DMS53 (cell line): Measurements from ENCODE around the gene APP.

Experiments
- DNase-seq: peaks from one replicate; lab custom pipeline; 2025; lab: John Stamatoyannopoulos, UW

Gene APP

DNA sequence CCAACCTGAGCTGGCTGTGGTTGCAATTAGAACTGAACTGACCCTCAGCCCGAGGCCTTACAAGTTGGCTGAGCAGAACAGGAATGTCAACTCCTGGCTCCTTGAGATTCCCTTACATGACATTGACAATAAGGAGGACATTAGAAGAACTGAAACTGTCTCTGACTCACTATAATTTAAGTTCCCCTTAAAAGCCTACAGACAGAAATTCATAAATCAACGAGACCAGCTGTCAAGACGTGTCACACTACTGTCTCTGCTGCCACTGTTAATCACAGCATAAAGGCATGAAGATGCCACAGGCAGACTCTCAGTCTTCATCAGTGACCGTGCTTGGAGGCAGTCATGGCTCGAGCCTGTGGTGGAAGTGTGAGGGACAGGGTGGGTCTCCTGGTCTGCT, 267.0 kb downstream of the APP start:
- no peak for DNase-seq

DNA sequence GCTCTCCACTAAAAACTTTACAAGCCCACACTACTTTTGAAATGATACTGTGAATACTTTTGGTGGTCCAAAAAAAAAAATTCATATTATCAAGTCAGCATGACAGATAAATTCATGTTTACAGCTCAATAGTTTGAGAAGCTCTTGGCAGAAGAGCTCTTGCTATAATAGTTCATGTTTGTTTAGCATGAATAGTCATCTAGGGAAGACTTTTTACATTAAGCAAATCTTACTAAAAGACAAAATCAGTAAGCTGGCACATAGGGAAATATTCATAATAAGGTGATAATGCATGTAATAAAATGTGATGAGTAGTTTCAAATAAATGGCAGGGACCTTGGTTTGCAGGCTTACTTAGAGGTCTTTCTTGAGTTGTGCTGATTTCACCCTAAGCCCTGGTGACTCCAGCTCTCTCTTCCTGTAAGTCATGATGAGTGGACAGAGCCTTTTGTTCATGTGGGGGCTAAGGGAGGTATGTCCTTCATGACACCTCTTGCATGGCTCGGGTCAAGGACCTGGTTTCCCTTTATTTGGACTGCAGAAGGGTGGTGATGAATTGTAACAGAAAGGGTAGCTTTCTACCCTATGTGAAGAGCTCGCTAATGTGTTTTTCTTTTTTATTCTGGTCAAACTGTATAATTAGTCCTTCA, 269.1 kb downstream of the APP start:
- no peak for DNase-seq

DNA sequence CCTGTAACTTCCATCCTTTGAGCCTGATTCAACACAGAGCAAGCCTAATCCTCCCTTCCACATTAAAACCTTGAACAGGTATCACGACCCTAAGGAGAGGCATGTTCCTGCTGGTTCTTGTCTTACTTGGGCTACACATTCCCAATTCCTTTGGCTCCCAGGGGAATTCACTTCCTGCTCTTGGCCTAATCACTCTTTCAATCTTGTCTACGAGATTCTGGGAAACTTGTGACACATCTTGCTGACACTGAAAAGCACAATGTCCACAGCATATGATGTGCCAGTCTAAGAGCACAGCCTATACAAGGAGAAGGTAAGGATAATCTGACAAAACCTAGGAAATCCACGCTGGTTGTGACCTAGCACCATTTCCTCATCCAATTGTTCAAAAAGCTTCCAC, 271.9 kb downstream of the APP start:
- DNase-seq = no peak

DNA sequence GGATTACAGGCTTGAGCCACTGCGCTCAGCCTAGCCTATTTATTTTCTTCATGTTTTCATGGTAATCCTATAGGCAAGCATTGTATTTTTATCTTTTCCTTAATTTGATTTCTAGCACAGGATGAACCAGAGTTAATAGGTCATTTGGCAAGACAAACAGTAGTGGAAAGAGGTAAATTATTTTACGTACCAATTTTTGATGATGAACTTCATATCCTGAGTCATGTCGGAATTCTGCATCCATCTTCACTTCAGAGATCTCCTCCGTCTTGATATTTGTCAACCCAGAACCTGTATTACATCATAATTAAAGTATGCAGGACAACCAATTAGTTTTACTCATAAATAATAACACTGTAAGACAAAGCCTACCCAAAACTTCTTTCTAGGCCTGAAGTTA, 273.2 kb downstream of the APP start:
- DNase-seq = no peak

DNA sequence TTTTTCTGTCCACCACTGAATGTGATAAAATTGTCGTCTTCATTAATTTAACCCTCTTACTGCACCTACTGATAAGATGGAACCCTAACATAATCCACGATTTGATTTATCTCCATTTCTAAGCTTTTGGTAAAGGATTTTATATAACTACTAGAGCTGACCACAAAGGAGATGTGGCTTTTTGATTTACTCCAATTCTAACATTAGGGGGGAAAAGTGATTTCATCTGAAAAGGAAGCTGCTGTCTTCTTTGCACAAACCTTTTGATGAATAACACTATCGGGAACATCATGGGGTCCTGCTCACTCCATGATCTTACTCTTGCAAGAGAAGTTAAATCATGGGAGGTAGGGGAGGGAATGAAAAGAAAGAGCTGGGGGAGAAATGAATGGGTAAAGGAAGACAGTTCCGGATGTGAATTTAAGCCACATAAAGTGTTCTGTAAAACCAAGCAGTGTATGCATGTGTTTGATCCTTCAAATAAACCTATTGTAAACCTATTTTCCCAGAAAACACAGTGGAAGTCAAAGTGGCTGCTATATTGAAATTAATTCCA, 274.0 kb downstream of the APP start:
- no peak for DNase-seq

DNA sequence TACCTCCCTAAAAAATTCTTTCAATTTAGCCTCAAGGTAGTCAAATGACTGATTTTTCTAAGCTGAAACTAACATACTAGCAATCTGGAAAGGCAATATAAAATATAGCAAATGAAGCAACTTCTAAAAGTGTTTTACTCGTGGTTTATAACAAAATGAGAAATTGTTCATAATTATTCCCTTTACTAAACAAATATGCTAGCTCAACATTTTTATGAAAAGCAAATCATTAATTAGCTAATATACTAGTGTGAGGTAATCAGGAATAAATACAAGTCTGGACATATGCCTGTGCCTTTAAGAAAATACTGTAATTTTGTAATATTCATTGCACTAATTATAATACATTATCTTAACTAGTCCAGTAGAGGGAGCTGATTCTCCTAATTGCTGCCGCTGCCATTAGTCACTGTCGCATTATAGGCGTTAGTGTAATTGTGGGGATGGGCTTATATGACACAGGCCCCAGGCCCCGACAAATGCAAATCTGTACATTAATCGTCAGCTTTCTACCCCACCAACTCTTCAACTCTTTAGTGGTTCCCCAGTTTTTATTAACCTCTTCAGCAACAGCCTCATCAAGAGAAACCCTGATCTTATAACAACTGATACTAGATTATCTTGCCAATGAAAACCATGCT, 274.9 kb downstream of the APP start:
- DNase-seq = peak; percentile 26

DNA sequence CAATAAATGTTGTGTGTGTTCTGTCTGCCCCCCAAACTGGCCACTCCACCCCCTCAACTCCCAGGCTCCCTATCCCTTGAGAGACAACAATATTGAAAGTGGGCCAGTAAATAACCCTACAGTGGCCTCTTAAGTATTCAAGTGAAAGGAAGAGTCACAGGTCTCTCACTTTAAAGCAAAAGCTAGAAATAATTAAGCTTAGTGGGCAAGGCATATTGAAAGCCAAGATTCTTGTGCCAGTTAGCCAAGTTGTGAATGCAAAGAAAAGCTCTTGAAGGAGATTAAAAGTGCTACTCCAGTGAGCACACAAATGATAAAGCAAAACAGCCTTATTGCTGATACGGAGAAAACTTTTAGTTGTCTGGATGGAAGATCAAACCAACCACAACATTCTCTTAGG, 277.4 kb downstream of the APP start:
- no peak for DNase-seq

DNA sequence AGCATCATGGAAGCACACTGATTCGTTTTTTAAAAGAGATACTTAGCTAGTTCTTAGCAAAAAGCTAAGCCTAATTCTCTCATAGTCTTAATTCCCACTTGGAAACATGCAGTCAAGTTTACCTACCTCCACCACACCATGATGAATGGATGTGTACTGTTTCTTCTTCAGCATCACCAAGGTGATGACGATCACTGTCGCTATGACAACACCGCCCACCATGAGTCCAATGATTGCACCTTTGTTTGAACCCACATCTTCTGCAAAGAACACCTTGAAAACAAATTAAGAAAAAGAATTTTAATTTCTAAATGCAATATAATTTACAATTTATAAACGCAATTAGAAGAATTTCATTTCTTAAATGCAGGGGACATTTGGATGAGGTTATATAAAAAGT, 279.0 kb downstream of the APP start:
- DNase-seq = no peak

DNA sequence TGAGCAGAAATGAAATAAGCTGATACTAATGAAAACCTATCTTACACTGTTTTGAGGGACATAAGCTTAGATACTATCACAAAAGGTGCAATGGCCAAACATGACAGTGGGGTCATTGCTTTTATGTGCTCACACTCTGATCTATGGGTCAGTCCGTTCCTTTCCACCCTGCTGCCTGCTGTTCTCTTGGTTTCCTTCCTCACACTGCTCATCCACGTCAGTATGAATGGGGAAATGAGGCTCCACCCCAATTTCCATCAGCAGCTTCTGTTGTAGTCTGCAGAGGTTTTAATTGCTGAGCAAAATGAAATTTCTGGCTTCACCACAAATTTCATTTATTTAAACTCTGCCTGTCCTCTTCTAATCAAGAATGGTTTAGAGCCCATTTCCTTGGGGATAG, 280.6 kb downstream of the APP start:
- DNase-seq = no peak

DNA sequence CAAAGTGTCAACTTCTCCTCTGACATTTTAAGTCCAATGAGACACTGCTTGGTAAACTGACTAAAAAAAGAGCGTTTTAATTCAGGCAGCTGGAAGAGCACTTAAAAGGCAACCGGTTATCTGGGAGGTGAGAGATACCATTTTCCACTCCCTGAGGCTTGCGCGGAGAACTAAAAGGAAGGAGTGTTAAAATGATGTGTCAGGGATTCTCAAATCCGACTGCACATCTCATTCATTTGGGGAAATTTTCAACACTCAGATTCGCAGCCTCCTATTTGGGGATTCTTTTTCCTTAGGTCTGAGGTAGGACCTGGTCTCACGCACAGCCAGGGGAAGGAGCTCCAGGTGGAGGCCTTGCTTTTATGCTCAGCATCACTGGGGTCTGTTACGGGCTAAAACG, 281.9 kb downstream of the APP start:
- DNase-seq = no peak

DNA sequence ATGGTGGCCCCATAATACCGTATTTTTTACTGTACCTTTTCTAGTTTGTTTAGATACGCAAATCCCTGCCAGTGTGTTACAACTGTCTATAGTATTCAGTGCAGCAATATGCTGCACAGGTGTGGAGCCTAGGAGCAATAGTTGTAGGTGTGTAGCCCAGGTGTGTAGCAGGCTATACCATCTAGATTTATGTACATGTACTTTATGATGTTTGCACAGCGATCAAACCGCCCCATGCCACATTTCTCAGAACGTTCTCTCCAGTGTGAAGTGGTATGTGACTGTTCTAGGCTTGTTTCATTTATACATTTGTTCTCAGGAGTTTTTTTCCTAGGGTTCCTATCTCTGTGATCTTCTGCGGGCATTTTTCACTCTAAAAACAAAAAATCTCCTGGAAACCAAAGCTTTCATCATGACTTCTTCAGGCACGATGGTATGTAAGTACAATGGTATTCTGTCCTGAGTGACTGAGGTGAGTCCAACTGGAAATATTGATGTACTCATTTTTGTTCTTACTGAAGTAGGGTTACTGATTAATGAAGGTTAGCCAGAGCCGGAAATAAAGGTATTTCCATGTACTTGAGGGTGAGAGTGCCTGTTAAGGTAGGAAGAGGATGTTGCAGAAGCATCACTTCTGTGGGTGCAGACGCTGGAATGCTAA, 282.8 kb downstream of the APP start:
- DNase-seq = peak; percentile 87

DNA sequence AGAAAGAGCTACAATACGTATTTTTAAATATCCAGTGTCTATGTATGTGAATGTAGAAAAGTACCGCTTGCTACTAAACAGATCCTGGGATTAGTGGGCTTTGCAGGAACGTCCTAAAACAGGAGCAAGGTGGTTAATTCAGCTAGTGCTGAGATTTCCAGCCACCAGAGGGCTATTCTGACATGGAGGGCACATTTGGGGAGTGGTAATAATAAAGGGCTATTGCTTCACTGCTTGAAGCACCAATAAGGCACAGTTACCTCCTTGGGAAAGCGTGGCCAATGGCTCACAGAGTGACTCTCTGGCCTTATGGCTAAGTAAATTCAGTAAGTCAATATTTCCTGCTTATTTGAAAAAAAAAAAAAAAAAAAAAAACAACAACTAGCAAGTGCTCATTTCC, 283.4 kb downstream of the APP start:
- DNase-seq = peak; percentile 50

DNA sequence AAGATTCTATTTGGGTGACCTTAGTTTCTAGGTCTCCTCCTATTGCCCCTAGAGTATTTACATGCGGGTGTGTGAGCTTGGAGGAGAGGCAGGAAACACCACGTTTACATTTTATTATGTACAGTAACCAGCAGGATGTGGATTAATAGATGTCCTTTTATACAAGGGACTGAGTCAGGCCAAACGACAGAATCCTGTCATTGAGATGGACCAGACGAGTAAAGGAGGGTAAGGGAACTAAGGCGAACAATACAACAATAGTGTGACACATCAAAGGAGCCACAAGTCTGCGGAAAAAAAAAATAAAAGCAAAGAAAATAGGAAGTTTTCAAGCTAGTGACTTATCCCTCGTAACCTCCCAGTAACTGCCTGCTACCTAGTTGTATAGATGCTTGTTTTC, 284.7 kb downstream of the APP start:
- no peak for DNase-seq

DNA sequence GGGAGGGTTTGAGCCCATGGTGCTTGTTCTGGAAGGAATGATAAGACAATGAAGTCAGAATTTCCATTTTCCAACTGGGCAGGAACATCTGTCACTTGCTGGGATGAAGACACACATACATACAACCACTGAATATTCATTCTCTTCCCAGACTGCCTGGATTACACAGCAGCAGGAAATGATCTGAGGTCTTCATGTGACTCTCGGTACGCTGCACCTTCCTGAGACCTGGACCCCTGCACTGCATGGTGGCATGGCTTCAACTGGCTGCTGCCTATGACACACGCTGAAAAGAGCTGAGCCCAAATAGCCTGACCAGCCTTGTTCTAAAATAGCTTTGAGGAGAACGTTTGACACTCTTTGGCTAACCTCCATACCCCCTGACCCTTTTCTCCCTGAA, 285.2 kb downstream of the APP start:
- DNase-seq = no peak

DNA sequence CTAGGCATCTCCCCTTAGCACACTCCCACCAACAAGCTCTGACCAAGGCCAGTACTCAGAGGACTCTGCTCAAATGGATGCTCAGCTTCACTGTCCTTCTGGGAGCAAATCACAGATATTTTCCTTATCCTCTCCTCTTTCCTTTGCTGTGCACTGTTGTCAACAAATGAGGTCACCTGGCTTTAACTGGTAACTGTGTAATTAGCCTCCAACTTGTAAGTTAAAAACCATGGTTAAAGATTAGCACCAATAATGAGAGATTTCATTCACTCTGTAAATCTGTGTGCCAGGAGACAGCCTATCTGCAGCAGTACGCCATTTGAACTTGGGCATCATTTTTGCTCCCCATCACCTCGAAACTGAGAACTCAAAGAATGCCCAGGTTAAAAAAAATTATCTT, 286.3 kb downstream of the APP start:
- DNase-seq = no peak

DNA sequence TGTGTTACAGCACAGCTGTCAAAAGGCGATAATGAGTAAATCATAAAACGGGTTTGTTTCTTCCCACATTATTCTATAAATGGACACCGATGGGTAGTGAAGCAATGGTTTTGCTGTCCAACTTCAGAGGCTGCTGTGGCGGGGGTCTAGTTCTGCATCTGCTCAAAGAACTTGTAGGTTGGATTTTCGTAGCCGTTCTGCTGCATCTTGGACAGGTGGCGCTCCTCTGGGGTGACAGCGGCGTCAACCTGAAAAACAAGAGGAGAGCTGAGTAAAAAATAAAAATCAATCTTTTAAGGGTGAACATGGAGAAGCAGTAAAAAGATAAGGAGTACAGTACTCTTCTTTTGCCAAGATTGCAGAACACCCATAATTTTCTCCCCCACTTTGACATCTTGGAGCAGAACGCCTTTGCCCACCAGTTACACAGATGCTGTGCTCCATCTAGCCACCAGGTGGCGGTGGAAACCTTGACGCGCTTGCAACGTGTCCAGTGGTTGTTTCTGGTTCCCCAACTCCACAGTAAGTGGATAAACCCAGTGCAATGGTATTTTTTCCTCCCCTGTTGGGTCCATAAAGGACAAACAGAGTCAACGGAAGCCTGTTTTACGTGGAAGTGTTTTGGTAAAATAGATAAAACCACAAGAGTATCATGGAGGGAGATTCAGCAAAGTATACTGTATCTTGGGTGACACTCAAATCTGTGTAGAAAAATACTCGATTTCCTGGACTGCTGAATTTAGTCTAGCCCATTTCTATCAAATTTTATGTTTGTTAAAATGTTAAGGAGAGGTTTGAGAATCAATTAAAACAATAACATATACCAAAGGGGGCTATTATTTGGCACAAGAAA, 288.8 kb downstream of the APP start:
- DNase-seq = peak; percentile 65

DNA sequence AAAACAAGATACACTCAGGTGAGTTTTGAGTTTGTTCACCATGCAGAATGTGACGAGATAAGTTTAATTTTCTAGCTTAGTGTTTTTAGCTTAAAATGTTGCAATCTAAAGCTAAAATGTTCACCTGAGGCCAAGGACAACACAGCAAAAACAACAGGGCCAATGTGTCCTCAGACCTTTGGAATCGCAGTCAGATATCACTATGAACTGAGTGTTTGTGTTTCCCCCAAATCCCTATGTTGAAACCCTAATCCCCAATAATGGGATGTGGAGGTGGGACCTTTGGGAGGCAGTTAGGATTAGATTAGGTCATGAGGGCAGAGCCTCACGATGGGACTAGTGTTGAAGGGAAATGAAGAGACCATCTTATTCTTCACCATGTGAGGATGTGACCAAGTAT, 291.4 kb downstream of the APP start:
- no peak for DNase-seq

DNA sequence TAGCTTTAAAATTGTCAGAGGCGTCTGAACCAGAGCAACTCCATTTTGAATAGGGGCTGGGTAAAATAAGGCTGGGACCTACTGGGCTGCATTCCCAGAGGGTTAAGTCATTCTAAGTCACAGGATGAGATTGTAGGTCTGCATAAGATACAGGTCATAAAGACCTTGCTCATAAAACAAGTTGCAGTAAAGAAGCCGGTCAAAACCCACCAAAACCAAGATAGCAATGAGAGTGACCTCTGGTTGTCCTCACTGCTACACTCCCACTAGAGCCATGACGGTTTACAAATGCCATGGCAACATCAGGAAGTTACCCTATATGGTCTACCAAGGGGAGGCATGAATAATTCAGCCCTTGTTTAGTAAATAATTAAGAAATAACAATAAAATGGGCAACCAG, 292.2 kb downstream of the APP start:
- DNase-seq = no peak

DNA sequence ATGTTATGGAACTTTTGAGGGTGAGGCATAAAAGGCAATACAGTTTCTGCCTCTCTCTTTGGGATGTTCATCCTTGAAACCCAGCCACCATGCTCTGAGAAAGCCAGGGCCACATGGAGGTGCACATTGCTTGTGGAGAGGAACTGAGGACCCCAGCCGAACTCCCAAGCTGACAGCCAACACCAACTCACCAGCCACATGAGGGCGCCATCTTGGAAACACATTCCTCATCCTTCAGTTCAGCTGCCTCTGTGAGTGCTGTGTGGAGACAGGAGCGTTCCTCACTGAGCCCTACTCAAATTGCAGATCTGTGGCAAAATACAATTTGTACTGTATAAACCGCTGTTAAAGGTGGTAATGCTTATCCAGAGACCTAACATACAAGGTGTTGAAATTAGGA, 298.3 kb downstream of the APP start:
- DNase-seq = no peak

DNA sequence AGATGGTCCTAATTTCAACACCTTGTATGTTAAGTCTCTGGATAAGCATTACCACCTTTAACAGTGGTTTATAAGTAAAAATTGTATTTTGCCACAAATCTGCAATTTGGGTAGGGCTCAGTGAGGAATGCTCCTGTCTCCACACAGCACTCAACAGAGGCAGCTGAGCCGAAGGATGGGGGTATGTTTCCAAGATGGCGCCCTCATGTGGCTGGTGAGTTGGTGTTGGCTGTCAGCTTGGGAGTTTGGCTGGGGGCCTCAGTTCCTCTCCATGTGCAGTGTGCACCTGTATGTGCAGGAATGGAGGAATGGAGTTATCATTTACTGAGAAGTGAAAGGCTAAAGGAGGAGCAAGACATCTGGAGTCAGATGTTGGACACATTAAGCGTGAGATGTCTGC, 299.0 kb downstream of the APP start:
- DNase-seq = peak; percentile 23

DNA sequence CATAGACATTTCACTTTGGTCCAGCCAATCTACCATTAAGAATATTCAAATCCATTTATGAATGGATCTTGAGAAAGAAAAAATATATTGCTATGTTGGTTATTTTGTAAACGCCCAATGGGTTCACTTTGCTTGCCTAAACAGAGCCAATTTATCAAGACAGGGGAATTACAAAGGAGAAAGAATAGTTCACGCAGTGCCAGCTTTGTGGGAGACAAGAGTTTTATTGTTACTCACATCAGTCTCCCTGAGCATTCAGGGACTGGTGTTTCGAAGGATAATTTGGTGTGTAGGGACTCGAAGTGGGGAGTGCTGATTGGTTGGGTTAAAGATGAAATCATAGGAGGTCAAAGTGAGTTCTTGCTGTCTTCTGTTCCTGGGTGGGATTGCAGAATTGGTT, 300.5 kb downstream of the APP start:
- no peak for DNase-seq

DNA sequence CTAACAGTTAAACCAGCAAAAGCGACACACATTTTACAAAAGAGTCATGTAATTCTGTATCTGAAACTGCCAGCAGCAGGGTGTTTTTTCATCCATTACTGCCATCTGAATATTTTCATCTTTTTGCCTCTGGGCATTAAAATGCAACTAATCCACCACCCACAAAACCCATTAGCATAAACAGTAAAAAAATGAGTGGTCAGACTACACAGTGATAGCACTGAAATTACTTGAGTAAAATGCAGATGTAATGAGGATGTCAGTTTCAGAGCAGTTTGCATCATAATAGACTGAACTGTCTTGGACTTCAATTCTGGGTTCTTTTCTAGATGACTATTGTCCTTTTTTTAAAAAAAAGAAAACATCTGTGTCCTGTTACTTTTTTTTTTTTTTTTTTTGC, 303.5 kb downstream of the APP start:
- DNase-seq = no peak

DNA sequence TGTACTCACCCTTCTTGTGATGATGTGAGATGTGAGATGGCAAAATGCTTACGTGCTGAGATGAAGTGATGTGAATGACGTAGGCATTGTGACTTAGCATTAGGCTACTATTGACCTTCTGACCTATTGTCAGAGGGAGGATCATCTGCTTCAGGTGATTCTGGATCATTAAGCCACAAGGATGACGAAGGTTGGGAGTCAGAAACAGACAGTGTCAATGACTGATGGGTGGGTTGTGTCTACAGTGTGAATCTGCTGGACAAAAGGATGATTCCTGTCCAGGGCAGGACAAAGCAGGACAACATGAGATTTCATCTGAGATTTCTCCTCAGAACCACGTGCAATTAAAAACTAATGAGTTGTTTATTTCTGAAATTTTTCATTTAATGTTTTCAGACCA, 306.8 kb downstream of the APP start:
- no peak for DNase-seq
